Jurkat, Clone E6-1 (cell line): Measurements from ENCODE around the gene ATP6V0E1.

Experiments used
- DNase-seq: peaks from one replicate; pipeline ENCODE4 v3.0.0-alpha.2; 2011; ENCODE audit warnings: low read depth, low spot score
- H3K4me3 ChIP-seq: 2 replicates; pipeline ENCODE4 v1.5.1; 2011; ENCODE audit warnings: mild to moderate bottlenecking, low read length, control low read depth, moderate library complexity

The ATP6V0E1 gene

GRCh38 chr5:172953776-172954675 is 29.5 kb upstream of the ATP6V0E1 start:
- DNase-seq, result no peak
- H3K4me3 ChIP-seq, result no peak overlapping the region

DNA sequence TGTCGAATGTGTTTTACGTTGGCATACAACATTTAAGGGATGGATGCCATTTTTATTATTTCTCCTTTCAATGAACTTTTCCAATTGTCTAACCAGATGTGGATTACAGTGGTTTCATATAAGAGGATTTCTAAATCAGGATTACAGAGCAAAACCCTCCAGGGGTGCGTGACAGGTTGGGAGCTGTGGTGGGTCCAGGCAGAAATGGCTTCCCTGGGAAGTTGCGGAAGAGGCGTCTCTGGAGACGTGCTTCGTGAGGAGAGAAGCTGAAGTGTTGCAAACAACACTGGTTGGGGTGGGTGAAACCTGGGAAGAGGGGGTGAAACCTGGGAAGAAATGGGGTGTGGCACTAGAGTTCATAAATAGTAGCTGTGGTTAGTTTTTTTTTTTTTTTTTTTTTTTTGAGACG is 28.8 kb upstream of the ATP6V0E1 start:
- no peak for DNase-seq
- H3K4me3 ChIP-seq, result no peak overlapping the region

GRCh38 chr5:172956228-172956627 is 27.3 kb upstream of the ATP6V0E1 start:
- DNase-seq, result no peak

GRCh38 chr5:172956936-172957335 is 26.6 kb upstream of the ATP6V0E1 start:
- no peak for DNase-seq

More at GRCh38 chr5:172956228-172956627, 27.3 kb upstream of the ATP6V0E1 start:
- H3K4me3 ChIP-seq, result no peak overlapping the region

DNA sequence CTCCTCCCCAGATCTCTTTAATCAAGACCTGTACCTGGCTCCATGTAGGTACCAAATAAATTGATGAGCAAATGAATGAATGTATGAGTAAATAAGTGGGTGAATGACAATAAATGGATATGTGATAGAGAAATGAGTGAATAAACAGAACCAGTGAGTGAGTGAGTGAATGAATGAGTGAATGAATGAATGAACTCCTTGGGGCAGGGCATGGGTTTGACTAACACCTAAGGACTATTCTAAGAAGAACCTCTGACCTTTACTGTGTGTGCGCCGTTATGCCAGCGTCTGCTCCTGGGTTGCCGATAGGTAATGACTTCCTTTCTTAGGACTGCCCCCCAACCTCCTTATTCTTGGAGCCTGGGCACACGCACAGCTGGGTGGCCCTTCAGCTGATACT is 26.1 kb upstream of the ATP6V0E1 start:
- no peak for DNase-seq
- H3K4me3 ChIP-seq, result no peak overlapping the region

More at GRCh38 chr5:172956936-172957335, 26.6 kb upstream of the ATP6V0E1 start:
- no peak overlapping the region for H3K4me3 ChIP-seq

DNA sequence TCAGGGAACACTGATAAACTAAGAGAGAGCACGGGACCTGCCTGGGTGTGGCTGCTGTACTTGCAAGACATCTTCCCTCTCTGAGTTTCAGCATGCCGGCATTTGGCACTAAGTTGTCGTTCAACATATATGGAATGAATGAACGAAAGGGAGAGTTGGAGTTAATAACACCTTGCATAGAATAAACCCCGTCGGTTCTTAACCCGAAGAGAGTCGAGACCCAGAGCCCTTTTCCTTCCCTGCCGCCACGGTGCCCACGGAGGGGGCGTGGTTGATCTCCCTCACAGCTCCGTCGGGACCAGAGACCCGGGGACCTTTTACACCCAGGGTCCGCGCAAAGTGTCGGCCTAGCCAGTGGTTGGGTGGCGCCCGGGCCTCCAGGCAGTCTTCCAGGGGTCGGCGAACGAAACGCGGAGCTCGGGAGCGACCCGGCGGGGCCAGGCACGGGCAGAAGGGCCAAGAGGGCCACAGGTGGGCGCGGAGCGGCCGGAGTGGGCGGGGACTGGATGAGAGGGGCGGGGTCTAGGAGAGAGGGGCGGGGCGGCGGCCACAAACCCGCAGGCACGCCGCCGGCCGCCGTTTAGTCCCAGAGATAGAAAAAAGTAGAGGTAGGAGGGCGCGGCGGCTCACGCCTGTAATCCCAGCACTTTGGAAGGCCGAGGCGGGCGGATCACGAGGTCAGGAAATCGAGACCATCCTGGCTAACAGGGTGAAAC is 25.1 kb upstream of the ATP6V0E1 start:
- DNase-seq, result no peak
- no peak overlapping the region for H3K4me3 ChIP-seq

DNA sequence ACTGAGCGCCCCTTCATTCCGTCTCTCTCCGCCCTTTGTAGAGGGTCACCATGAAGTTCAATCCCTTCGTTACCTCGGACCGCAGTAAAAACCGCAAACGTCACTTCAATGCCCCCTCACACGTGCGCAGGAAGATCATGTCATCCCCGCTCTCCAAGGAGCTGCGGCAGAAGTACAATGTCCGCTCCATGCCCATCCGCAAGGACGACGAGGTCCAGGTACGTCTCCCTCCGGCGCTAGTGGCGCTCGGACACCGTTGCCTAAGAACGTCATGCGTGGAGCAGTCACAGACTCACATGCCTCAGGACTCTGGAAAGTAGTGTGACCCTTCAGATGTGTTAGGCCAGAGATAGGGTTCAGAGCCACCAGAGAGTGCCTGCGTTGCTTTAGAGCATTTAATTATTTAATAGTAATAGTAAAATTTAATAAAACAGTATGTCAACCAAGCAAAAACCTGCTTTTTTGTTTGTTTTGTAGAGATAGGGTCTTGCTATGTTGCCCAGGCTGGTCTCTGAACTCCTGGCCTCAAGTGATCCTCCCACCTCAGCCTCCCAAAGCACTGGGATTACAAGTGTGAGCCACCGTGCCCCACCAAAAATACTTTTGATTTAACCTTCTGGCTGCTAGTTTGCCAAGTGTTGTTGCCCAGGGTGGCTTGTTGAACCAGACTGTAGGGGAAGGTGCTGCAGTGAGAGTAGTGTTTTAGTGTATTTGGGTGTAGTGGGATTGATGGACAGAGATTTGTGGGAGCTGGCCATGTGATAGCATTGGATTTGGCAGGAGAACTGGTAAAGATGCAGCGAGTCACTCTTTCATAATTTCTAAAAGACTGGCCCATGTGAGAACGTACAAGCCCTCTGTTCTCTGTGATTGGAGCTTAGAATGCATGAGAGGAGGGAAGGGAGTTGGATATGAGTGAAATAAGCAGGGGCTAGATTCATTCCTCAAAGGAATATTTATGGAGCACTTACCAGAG is 23.5 kb upstream of the ATP6V0E1 start:
- no peak for DNase-seq
- H3K4me3 ChIP-seq, result peak overlapping the region; percentile 84

DNA sequence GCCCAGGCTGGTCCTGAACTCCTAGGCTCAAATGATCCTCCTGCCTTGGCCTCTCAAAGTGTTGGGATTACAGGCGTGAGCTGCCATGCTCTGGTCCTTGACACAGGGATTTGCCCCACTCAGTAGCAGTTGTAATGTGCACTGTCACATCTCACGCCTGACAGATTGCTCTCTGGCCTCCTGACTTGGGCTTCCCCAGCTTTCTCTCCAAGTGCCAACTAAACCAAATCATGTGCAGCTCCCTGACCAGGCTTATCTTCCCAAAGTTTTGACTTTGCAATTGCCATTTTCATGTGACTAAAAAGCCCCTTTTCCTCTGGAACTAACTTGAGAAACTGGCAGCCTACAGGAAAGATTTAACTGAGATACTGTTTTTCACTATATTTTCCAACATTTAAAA is 13.7 kb upstream of the ATP6V0E1 start:
- no peak for DNase-seq
- no peak overlapping the region for H3K4me3 ChIP-seq

DNA sequence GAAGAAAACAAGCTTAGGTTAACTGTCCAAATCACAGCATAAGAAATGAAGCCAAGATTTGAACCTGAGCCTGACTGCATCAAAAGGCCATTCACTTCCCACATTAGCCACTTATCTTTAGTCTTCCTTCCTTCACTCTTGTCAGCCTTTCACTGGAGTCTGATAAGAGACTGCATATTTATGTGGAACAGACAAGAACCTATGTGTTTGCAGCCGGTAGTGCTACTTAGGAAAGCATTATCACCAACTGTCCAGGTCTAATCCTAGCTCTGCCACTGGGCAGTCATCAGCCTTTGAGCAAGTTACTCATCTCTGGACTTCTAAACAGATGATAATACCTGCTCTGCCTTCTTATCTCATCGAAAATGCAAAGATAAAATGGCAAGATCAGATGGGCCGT is 12.1 kb upstream of the ATP6V0E1 start:
- DNase-seq, result no peak
- no peak overlapping the region for H3K4me3 ChIP-seq

DNA sequence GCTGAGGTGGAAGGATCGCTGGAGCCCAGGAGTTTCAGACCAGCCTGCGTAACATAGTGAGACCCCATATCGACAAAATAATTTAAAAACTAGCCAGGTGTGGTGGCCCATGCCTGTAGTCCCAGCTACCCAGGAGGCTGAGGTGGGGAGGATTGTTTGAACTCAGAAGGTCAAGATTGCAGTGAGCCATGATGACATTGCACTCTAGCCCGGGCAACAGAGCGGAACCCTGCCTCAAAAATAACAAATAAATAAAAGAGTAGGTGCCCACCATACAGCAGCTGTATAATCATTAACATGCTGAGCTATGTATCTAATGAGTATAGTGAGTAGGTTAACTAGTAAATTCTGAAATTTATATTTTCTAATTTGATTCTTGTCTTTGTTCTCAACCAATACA is 11.0 kb upstream of the ATP6V0E1 start:
- DNase-seq, result no peak
- no peak overlapping the region for H3K4me3 ChIP-seq

GRCh38 chr5:172973127-172973916 is 10.2 kb upstream of the ATP6V0E1 start:
- DNase-seq, result no peak

DNA sequence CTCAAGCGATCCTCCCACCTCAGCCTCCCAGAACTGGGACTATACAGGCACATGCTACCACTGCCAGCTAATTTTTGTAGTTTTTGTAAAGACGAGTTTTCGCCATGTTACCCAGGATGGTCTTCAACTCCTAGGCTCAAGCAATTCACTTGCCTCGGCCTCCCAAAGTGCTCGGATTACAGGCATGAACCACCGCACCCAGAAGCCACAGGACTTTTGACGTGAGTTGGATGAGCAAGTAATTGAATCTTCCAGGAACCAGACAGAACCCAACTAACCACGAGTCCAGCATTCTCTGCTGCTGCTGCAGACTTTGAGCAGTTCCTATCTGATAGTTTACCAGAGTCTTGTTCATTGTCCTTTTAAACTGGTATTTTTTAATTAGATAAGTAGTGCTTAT is 9.6 kb upstream of the ATP6V0E1 start:
- DNase-seq, result no peak
- H3K4me3 ChIP-seq, result no peak overlapping the region

More at GRCh38 chr5:172973127-172973916, 10.2 kb upstream of the ATP6V0E1 start:
- no peak overlapping the region for H3K4me3 ChIP-seq

- H3K4me3 ChIP-seq, result no peak overlapping the region
- DNase-seq, result no peak
Measured at GRCh38 chr5:172975289-172975688, 8.3 kb upstream of the ATP6V0E1 start.

GRCh38 chr5:172979778-172980177 is 3.8 kb upstream of the ATP6V0E1 start:
- no peak overlapping the region for H3K4me3 ChIP-seq
- DNase-seq, result no peak

DNA sequence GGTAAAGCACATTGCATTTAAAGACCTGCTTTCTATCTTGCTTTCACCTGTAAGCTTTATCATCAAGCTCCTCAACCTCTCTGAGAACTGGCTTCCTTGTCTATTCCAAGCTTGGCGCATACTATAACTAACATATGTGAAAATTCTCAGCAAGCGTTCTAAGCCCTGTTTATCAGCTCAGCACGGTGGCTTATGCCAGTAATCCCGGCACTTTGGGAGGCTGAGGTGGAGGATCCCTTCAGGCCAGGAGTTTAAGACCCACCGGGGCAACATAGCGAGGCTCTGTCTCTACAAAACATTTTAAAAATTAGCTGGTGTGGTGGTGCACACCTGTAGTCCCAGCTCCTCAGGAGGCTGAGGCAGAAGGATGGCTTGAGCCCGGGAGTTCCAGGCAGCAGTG is 1.6 kb upstream of the ATP6V0E1 start:
- no peak for DNase-seq
- no peak overlapping the region for H3K4me3 ChIP-seq

GRCh38 chr5:172984244-172984953 is 828 bp downstream of the ATP6V0E1 start:
- peak; percentile 73 for DNase-seq
- peak overlapping the region; percentile 95 for H3K4me3 ChIP-seq

- no peak for DNase-seq
- H3K4me3 ChIP-seq, result no peak overlapping the region
Measured at GRCh38 chr5:172985596-172985995, 2.0 kb downstream of the ATP6V0E1 start.

DNA sequence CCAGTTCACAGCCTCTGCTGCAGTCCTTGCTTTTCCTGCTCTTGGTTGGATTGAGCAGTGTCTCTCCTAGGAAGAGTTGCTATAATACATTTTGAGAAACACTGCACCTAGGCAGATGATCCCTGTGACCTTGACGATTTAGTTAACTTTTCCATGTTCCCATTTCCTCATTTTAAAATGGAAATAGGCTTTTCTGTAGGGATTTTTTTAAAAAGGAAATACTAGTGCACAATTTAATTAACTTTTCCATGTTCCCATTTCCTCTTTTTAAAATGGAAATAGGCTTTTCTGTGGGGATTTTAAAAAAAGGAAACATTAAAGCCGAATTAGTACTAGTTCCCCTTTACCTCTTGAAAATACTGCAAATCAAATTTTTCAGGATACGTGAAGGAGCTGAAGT is 4.7 kb downstream of the ATP6V0E1 start:
- no peak for DNase-seq
- H3K4me3 ChIP-seq, result no peak overlapping the region
